Measurements from ENCODE around the gene KLHL2. TPM values are rescaled to one million over a fixed set of nuclear protein-coding genes. Genes with fewer than 3 reads are reported as not detected.

Gene KLHL2
- total RNA-seq, 2 experiments from 2014 or later: 27.9 to 33.8 TPM

DNA sequence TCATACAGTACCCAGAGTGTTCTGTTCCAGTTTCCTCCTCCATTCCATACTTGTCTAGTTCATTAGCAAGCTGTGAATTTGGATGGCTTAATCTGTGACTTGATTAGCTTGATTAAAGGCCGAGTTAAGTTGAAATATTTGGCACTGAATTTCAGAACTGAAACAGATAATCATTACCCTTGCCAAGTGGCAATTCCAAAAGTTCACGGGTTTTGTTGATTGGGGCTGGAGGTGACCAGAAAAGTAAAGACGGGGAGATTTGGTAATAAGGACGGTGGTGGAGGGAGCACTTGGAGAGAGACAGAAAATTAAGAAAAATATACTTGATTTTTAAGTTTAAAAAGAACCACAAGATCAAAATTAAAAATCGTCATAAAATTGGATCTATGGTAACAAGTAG is 21.9 kb upstream of the KLHL2 start:
- CTCF ChIA-PET (ENCODE audit: unreplicated experiment): no interaction called here
- no TSS peak for BruUV-seq (replicated peaks)
- TF ChIP-seq, protein P1, sequence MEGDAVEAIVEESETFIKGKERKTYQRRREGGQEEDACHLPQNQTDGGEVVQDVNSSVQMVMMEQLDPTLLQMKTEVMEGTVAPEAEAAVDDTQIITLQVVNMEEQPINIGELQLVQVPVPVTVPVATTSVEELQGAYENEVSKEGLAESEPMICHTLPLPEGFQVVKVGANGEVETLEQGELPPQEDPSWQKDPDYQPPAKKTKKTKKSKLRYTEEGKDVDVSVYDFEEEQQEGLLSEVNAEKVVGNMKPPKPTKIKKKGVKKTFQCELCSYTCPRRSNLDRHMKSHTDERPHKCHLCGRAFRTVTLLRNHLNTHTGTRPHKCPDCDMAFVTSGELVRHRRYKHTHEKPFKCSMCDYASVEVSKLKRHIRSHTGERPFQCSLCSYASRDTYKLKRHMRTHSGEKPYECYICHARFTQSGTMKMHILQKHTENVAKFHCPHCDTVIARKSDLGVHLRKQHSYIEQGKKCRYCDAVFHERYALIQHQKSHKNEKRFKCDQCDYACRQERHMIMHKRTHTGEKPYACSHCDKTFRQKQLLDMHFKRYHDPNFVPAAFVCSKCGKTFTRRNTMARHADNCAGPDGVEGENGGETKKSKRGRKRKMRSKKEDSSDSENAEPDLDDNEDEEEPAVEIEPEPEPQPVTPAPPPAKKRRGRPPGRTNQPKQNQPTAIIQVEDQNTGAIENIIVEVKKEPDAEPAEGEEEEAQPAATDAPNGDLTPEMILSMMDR (conservative IDR thresholded peaks at IDR 0.05; ENCODE audit: low read length): no peak
- no peak for TF ChIP-seq EZH2phosphoT487 (IDR thresholded peaks at IDR 0.05; ENCODE audit: borderline replicate concordance, low read depth, low read length)
- intact Hi-C loops (cut with micrococcal nuclease; ENCODE audit: unreplicated experiment): no loop called here
- Histone ChIP-seq H3K4me3 (ENCODE audit: low read depth, low read length, poor library complexity, severe bottlenecking) (no peak overlapping the region), H3K27ac (ENCODE audit: low read depth, low read length, poor library complexity, severe bottlenecking) (no peak overlapping the region), H4K20me1 (ENCODE audit: insufficient read depth, low read length) (no peaks in the 10 kb centered on the region), H2AFZ (ENCODE audit: low read length) (no peak overlapping the region), H3K79me2 (ENCODE audit: insufficient read depth, low read depth, low read length) (no peaks in the 10 kb centered on the region), H3K4me1 (ENCODE audit: insufficient read depth, low read length, poor library complexity, severe bottlenecking) (no peaks in the 10 kb centered on the region), H3K4me2 (ENCODE audit: low read length) (no peak overlapping the region), H3K9me3 (ENCODE audit: low read length) (no peaks in the 10 kb centered on the region), H3K9me2 (ENCODE audit: insufficient read depth, low read length) (no peaks in the 10 kb centered on the region), H3K36me3 (ENCODE audit: insufficient read depth, low read length) (no peaks in the 10 kb centered on the region)
- POLR2A ChIA-PET: interaction anchor here (0.6 to 1.1 kb wide), 2 partner anchors 63 to 201 kb away, joined by 3 read pairs; no protein-coding TSS in a partner anchor
- no peak for DNase-seq (ENCODE audit: low spot score)

GRCh38 chr4:165190591-165191347 is 16.6 kb upstream of the KLHL2 start:
- H3K4me1 ChIP-seq (ENCODE audit: insufficient read depth, low read length, poor library complexity, severe bottlenecking): no peaks in the 10 kb centered on the region
- ChIA-PET CTCF (ENCODE audit: unreplicated experiment) (interaction anchor here (0.6 kb wide), 1 partner anchor 12 kb away, joined by 4 read pairs; no protein-coding TSS in a partner anchor), POLR2A (interaction anchor here (0.5 to 1.7 kb wide), 4 partner anchors 8 to 739 kb away, joined by 3 to 12 read pairs (median 4); no protein-coding TSS in a partner anchor)
- H3K36me3 ChIP-seq (ENCODE audit: insufficient read depth, low read length): no peaks in the 10 kb centered on the region
- TF ChIP-seq, protein P1 (conservative IDR thresholded peaks at IDR 0.05; ENCODE audit: low read length): no peak
- no peak for TF ChIP-seq EZH2phosphoT487 (IDR thresholded peaks at IDR 0.05; ENCODE audit: borderline replicate concordance, low read depth, low read length)
- no peak overlapping the region for H3K27ac ChIP-seq (ENCODE audit: low read depth, low read length, poor library complexity, severe bottlenecking)
- H2AFZ ChIP-seq (ENCODE audit: low read length): no peak overlapping the region
- H3K79me2 ChIP-seq (ENCODE audit: insufficient read depth, low read depth, low read length): no peaks in the 10 kb centered on the region
- intact Hi-C loops (cut with micrococcal nuclease; ENCODE audit: unreplicated experiment): no loop called here
- no peak overlapping the region for H3K4me2 ChIP-seq (ENCODE audit: low read length)
- H4K20me1 ChIP-seq (ENCODE audit: insufficient read depth, low read length): no peaks in the 10 kb centered on the region
- no peaks in the 10 kb centered on the region for H3K9me3 ChIP-seq (ENCODE audit: low read length)
- no peaks in the 10 kb centered on the region for H3K9me2 ChIP-seq (ENCODE audit: insufficient read depth, low read length)
- no peak overlapping the region for H3K4me3 ChIP-seq (ENCODE audit: low read depth, low read length, poor library complexity, severe bottlenecking)
- no peak for DNase-seq (ENCODE audit: low spot score)
- no TSS peak for BruUV-seq (replicated peaks)

DNA sequence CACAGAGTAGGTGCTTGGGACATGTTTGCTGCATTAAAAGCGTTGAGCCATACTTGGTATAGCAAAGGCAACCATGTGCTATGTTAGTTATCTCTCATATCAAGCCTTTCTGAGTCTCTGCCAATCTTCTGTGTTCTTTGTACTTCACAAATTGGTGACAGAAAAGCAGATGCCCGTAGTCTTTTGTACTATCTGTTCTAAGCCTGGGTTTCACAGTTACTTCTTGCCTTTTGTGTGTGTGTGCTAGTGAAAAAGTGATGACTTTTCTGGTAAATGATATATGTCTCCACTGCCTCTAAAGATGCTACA is 16.1 kb upstream of the KLHL2 start:
- CTCF ChIA-PET (ENCODE audit: unreplicated experiment): interaction anchor here (0.6 kb wide), 1 partner anchor 11 kb away, joined by 4 read pairs; no protein-coding TSS in a partner anchor
- DNase-seq (ENCODE audit: low spot score): no peak
- H3K4me3 ChIP-seq (ENCODE audit: low read depth, low read length, poor library complexity, severe bottlenecking): no peak overlapping the region
- POLR2A ChIA-PET: interaction anchor here (0.5 to 1.7 kb wide), 3 partner anchors 11 to 738 kb away, joined by 3 to 12 read pairs (median 4); no protein-coding TSS in a partner anchor
- H3K36me3 ChIP-seq (ENCODE audit: insufficient read depth, low read length): no peaks in the 10 kb centered on the region
- H3K4me2 ChIP-seq (ENCODE audit: low read length): no peak overlapping the region
- H3K9me2 ChIP-seq (ENCODE audit: insufficient read depth, low read length): no peaks in the 10 kb centered on the region
- no peaks in the 10 kb centered on the region for H3K4me1 ChIP-seq (ENCODE audit: insufficient read depth, low read length, poor library complexity, severe bottlenecking)
- no TSS peak for BruUV-seq (replicated peaks)
- intact Hi-C loops (cut with micrococcal nuclease; ENCODE audit: unreplicated experiment): no loop called here
- H3K27ac ChIP-seq (ENCODE audit: low read depth, low read length, poor library complexity, severe bottlenecking): no peak overlapping the region
- TF ChIP-seq, protein P1 (conservative IDR thresholded peaks at IDR 0.05; ENCODE audit: low read length): no peak
- TF ChIP-seq EZH2phosphoT487 (IDR thresholded peaks at IDR 0.05; ENCODE audit: borderline replicate concordance, low read depth, low read length): no peak
- no peaks in the 10 kb centered on the region for H3K79me2 ChIP-seq (ENCODE audit: insufficient read depth, low read depth, low read length)
- no peak overlapping the region for H2AFZ ChIP-seq (ENCODE audit: low read length)
- no peaks in the 10 kb centered on the region for H4K20me1 ChIP-seq (ENCODE audit: insufficient read depth, low read length)
- no peaks in the 10 kb centered on the region for H3K9me3 ChIP-seq (ENCODE audit: low read length)

All from OCI-LY7 (cell line).